Spleen (tissue), 11 donors: Measurements from ENCODE around the gene SNX27. TPM values are rescaled to one million over a fixed set of nuclear protein-coding genes. Genes with fewer than 3 reads are reported as not detected.

ENCODE experiments used
- DNase-seq: peaks from one replicate; pipeline ENCODE4 v3.0.0-alpha.2; 2020
- H3K27ac ChIP-seq, 8 donors: fragments of 200-600 bp; sonication (generic) in 7 of 8; 1 replicate in 4 of 8; 2 replicates in 4 of 8; pipeline versions ENCODE4 v1.5.0 to v1.8.0; 2016 to 2021; ENCODE audit warnings: inconsistent platforms in 4 of 8, mild to moderate bottlenecking in 4 of 8, moderate library complexity in 1 of 8
- H3K27me3 ChIP-seq, 7 donors: fragments of 200-600 bp; sonication (generic) in 6 of 7; replicated peaks in 1 of 7; 1 replicate in 4 of 7; 2 replicates in 3 of 7; pipeline versions ENCODE4 v1.5.0 to v1.8.0; 2016 to 2021; ENCODE audit warnings: inconsistent platforms in 3 of 7, mild to moderate bottlenecking in 1 of 7
- H3K36me3 ChIP-seq, 6 donors: fragments of 200-600 bp; sonication (generic) in 5 of 6; 1 replicate in 4 of 6; 2 replicates in 2 of 6; pipeline versions ENCODE4 v1.5.0 to v1.8.0; 2016 to 2021; ENCODE audit warnings: inconsistent platforms in 2 of 6
- H3K4me1 ChIP-seq, 6 donors: fragments of 200-600 bp; sonication (generic) in 5 of 6; 1 replicate in 3 of 6; 2 replicates in 3 of 6; pipeline versions ENCODE4 v1.5.0 to v1.8.0; 2016 to 2021; ENCODE audit warnings: inconsistent platforms in 3 of 6
- H3K4me3 ChIP-seq, 8 donors: fragments of 200-600 bp; sonication (generic) in 7 of 8; 1 replicate in 4 of 8; 2 replicates in 4 of 8; pipeline versions ENCODE4 v1.5.0 to v1.8.0; 2016 to 2021; ENCODE audit warnings: inconsistent platforms in 4 of 8, mild to moderate bottlenecking in 4 of 8, moderate library complexity in 2 of 8
- H3K9me3 ChIP-seq, 8 donors: fragments of 200-600 bp; sonication (generic) in 7 of 8; 1 replicate in 4 of 8; 2 replicates in 4 of 8; pipeline versions ENCODE4 v1.5.0 to v1.8.0; 2016 to 2021; ENCODE audit warnings: inconsistent platforms in 4 of 8
- CTCF ChIP-seq, 11 experiments: fragments of 200-600 bp in 7 of 11; fragments of 450-650 bp in 4 of 11; sonication (generic) in 4 of 11; IDR thresholded peaks in 8 of 11; conservative IDR thresholded peaks in 3 of 11; 1 replicate in 7 of 11; 2 replicates in 4 of 11; pipeline versions ENCODE4 v1.4.0 to v1.8.0; 2016 to 2021; ENCODE audit warnings: antibody characterized with exemption in 11 of 11, inconsistent platforms in 4 of 11, mild to moderate bottlenecking in 1 of 11
- POLR2A ChIP-seq, 3 donors: fragments of 450-650 bp; IDR thresholded peaks; one replicate each; pipeline ENCODE4 v1.5.1; 2017; ENCODE audit warnings: antibody characterized with exemption in 3 of 3, mild to moderate bottlenecking in 1 of 3
- POLR2AphosphoS5 ChIP-seq, 3 donors: sonication (generic); formaldehyde crosslinking; IDR thresholded peaks; one replicate each; pipeline ENCODE4 v1.5.1; 2017; ENCODE audit warnings: antibody characterized with exemption in 3 of 3
- WGBS, 5 donors: extraction: QIAGEN DNeasy Blood & Tissue Kit in 3 of 5; methylation state at CpG; one replicate each; pipeline versions ENCODE4 v1.1.5 to v1.1.7; 2013 to 2018; 5-methylcytosine and 5-hydroxymethylcytosine counted together
- intact Hi-C: fragments of 100-400 bp; cut with DNase I; formaldehyde crosslinking; loops from one replicate; pipeline ENCODE4 v1.15.0; 2023; ENCODE audit warnings: low total_unique reads
- polyA plus RNA-seq, 3 donors: library from polyadenylated mRNA; stranded (reverse); fragments of 200-250 nt; gene quantifications; one replicate each; pipeline ENCODE4 v1.2.1, GENCODE V29; 2013
- total RNA-seq, 7 donors: library from RNA; depleted of rRNA in 3 of 7; stranded (reverse); fragments of >200 nt in 3 of 7; fragmentation: NEBNext Ultra II Directional in 4 of 7; extraction: Animal tissue kit (Norgen Biotek cat#: 25700) in 4 of 7; gene quantifications; one replicate each; pipeline versions ENCODE4 v1.1.0 to v1.2.1, GENCODE V29; 2016 to 2021
- donor health status: healthy with polysubstance abuse.
- donor health status: DM: no; HTN: no; CAD: no; lungs with moderate emphysema.
- donor health status: DM: no; HTN: no; CAD: no.
- donor health status: Bipolar disorder and iron deficiency.
- donor health status: healthy.
- donor health status: DM: no; HTN: no; CAD: no.
- donor health status: DM: yes; HTN: yes; CAD: no.

Gene SNX27
- total and polyA plus RNA-seq, 10 donors = 3.1 to 69.6 (median 48.3) TPM

- peaks cover 0 to 10% (median 4%) of the 10 kb centered on the region in 6 donors for H3K4me1 ChIP-seq
- no peak for TF ChIP-seq CTCF (IDR thresholded peaks at IDR 0.05 in 8 of 11, conservative IDR thresholded peaks at IDR 0.05 in 3 of 11)
- no peak for TF ChIP-seq POLR2AphosphoS5 (IDR thresholded peaks at IDR 0.05)
- TF ChIP-seq POLR2A (IDR thresholded peaks at IDR 0.05) = no peak
- H3K4me3 ChIP-seq = no peak overlapping the region
- H3K27ac ChIP-seq = no peak overlapping the region
- no peak for DNase-seq
- intact Hi-C loops = no loop called here
- peaks cover 3 to 30% (median 23%) of the 10 kb centered on the region in 6 donors for H3K36me3 ChIP-seq
- H3K9me3 ChIP-seq = no peaks in the 10 kb centered on the region
- no peaks in the 10 kb centered on the region for H3K27me3 ChIP-seq
- 73 to 88% (median 82%) methylated on average over 4 of the region's 4 CpGs for WGBS, 5 donors
These were observed 92.4 kb downstream of the SNX27 start for GRCh38 chr1:151704246-151704645.

GRCh38 chr1:151705146-151705545 lies 93.3 kb downstream of the SNX27 start:
- no peaks in the 10 kb centered on the region for H3K9me3 ChIP-seq
- no peak overlapping the region for H3K27ac ChIP-seq
- 78 to 92% (median 87%) methylated on average over 7 of the region's 7 CpGs for WGBS, 5 donors
- peaks cover 0 to under 1% (median 0%) of the 10 kb centered on the region in 7 donors for H3K27me3 ChIP-seq
- no peak for DNase-seq
- TF ChIP-seq POLR2A (IDR thresholded peaks at IDR 0.05) (no peak), CTCF (IDR thresholded peaks at IDR 0.05 in 8 of 11, conservative IDR thresholded peaks at IDR 0.05 in 3 of 11) (no peak)
- H3K36me3 ChIP-seq = peaks cover 0 to 21% (median 14%) of the 10 kb centered on the region in 6 donors
- intact Hi-C loops = no loop called here
- H3K4me1 ChIP-seq = peaks cover 0 to 10% (median 4%) of the 10 kb centered on the region in 6 donors
- H3K4me3 ChIP-seq = no peak overlapping the region

DNA sequence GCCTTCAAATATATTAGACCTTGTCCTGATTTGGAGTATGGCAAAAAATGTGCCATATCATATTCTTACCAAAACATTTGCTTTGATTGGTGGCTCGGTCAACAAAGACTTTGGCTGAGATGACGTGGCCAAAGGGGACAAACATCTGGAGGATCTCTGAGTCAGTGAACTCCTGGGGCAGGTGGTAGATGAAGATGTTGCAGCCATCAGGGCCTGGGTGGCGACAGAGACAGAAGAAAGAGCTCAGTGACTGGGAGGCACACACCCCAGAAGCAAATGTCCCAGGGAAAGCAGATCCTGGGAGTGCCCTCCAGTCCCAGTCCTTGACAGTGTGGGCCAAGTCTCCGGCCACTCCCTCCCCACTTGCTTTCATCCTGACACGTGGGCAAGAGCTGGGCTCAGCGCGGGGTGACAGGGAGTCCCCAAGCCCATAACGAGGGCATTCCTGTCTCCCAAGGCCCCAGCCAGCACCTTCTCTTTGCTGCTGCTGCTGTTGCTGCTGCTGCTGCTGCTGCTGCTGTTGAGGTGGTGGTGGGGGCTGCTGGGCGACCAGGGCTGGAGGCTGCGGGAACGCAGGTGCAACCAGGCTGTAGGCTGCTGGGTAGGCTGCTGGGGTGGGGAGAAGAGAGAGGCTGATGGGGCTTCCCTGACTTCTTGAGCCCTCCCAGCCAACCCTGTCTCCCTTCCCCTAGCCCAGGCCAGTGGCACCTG lies 94.1 kb downstream of the SNX27 start:
- peaks cover 0 to 6% (median 0%) of the 10 kb centered on the region in 7 donors for H3K27me3 ChIP-seq
- peaks cover 0 to 10% (median 4%) of the 10 kb centered on the region in 6 donors for H3K4me1 ChIP-seq
- no peak overlapping the region for H3K4me3 ChIP-seq
- no peak overlapping the region for H3K27ac ChIP-seq
- TF ChIP-seq POLR2A (IDR thresholded peaks at IDR 0.05) (no peak), POLR2AphosphoS5 (IDR thresholded peaks at IDR 0.05) (no peak), CTCF (IDR thresholded peaks at IDR 0.05 in 8 of 11, conservative IDR thresholded peaks at IDR 0.05 in 3 of 11) (no peak)
- intact Hi-C loops = no loop called here
- no peak for DNase-seq
- 71 to 87% (median 82%) methylated on average over 11 of the region's 11 CpGs for WGBS, 5 donors
- H3K9me3 ChIP-seq = no peaks in the 10 kb centered on the region
- peaks cover 0 to 14% (median 12%) of the 10 kb centered on the region in 6 donors for H3K36me3 ChIP-seq
